H1 (cell line): ENCODE results near the gene CCDC88A. TPM values are rescaled to one million over a fixed set of nuclear protein-coding genes. Genes with fewer than 3 reads are reported as not detected.

ENCODE experiments used
- CTCF ChIA-PET: fragments of 300-600 bp; sonication (Branson Sonifier 250); formaldehyde crosslinking; loops from one replicate; lab custom pipeline; 2021; ENCODE audit not compliant: partially characterized antibody; lab: Charles Lee
- POLR2A ChIA-PET: fragments of 300-600 bp; sonication (Branson Sonifier 250); formaldehyde crosslinking; loops from one replicate; lab custom pipeline; 2021; ENCODE audit warnings: inconsistent platforms; ENCODE audit not compliant: partially characterized antibody; lab: Charles Lee
- DNase-seq, 2 experiments: peaks; one replicate each; pipeline versions ENCODE4 v3.0.0 to v3.0.0-alpha.2; 2010 to 2022; ENCODE audit warnings: low spot score in 2 of 2, low read depth in 1 of 2, mixed read lengths in 1 of 2
- FAIRE-seq: peaks from 2 replicates; lab custom pipeline; 2011; peaks lifted over from hg19 to GRCh38; lab: Jason Lieb, UNC
- H2AFZ ChIP-seq: 2 replicates; pipeline ENCODE4 v1.8.1; 2012; ENCODE audit warnings: low read length, inconsistent platforms
- H2AK5ac ChIP-seq: 2 replicates; pipeline ENCODE4 v1.6.1; 2013; ENCODE audit warnings: low read depth, low read length
- H2BK120ac ChIP-seq: replicated peaks from 2 replicates; pipeline ENCODE3; 2013; ENCODE audit warnings: low read depth, low read length, inconsistent platforms
- H2BK12ac ChIP-seq: 2 replicates; pipeline ENCODE4 v1.6.1; 2013; ENCODE audit warnings: low read depth, low read length
- H2BK15ac ChIP-seq: 2 replicates; pipeline ENCODE4 v1.6.1; 2013; ENCODE audit warnings: low read length
- H2BK20ac ChIP-seq: 2 replicates; pipeline ENCODE4 v1.6.1; 2013; ENCODE audit warnings: low read length
- H2BK5ac ChIP-seq: 2 replicates; pipeline ENCODE4 v1.6.1; 2013; ENCODE audit warnings: low read depth, low read length
- H3K14ac ChIP-seq: 2 replicates; pipeline ENCODE4 v1.6.1; 2013; ENCODE audit warnings: inconsistent platforms; ENCODE audit not compliant: insufficient read length
- H3K18ac ChIP-seq: 2 replicates; pipeline ENCODE4 v1.6.1; 2013; ENCODE audit warnings: low read length; ENCODE audit errors: extremely low read depth
- H3K23ac ChIP-seq: 2 replicates; pipeline ENCODE4 v1.6.1; 2013; ENCODE audit warnings: inconsistent platforms; ENCODE audit not compliant: insufficient read length
- H3K23me2 ChIP-seq: 2 replicates; pipeline ENCODE4 v1.6.1; 2013; ENCODE audit warnings: low read depth, low read length
- H3K27ac ChIP-seq: 2 replicates; pipeline ENCODE4 v1.6.1; 2011; ENCODE audit warnings: low read depth, low read length, inconsistent platforms
- H3K27me3 ChIP-seq, 4 experiments: replicated peaks in 1 of 4; 1 replicate in 1 of 4; 2 replicates in 3 of 4; pipeline versions ENCODE4 v1.6.1 to v1.8.1; 2011 to 2013; ENCODE audit warnings: low read length in 3 of 4, mild to moderate bottlenecking in 3 of 4, inconsistent platforms in 2 of 4, mixed read lengths in 2 of 4, moderate library complexity in 1 of 4; ENCODE audit not compliant: control insufficient read depth in 3 of 4, insufficient read depth in 3 of 4; ENCODE audit errors: extremely low read depth in 1 of 4
- H3K36me3 ChIP-seq, 4 experiments: 2 replicates each; pipeline versions ENCODE4 v1.6.1 to v1.8.1; 2011 to 2013; ENCODE audit warnings: mild to moderate bottlenecking in 4 of 4, low read length in 3 of 4, moderate library complexity in 2 of 4, control low read depth in 1 of 4, inconsistent platforms in 1 of 4; ENCODE audit not compliant: insufficient read depth in 4 of 4, control insufficient read depth in 2 of 4
- H3K4ac ChIP-seq: replicated peaks from 2 replicates; pipeline ENCODE3; 2013; ENCODE audit warnings: low read length, low read depth, mixed read lengths, inconsistent platforms; ENCODE audit not compliant: insufficient read length
- H3K4me1 ChIP-seq, 4 experiments: replicated peaks in 1 of 4; 1 replicate in 1 of 4; 2 replicates in 3 of 4; pipeline versions ENCODE4 v1.6.1 to v1.8.1; 2011 to 2013; ENCODE audit warnings: low read length in 3 of 4, inconsistent platforms in 2 of 4, mixed read lengths in 1 of 4; ENCODE audit not compliant: insufficient read depth in 4 of 4, control insufficient read depth in 3 of 4
- H3K4me2 ChIP-seq, 2 experiments: 2 replicates each; pipeline versions ENCODE4 v1.6.1 to v1.8.1; 2011 to 2013; ENCODE audit warnings: low read depth in 2 of 2, low read length in 2 of 2, control low read depth in 1 of 2, inconsistent platforms in 1 of 2, mild to moderate bottlenecking in 1 of 2; ENCODE audit not compliant: insufficient read depth in 1 of 2
- H3K4me3 ChIP-seq, 4 experiments: fragments of 200-600, 300-600 bp in 1 of 4; sonication (generic), shearing (Covaris generic), sonication (Bioruptor Twin) in 1 of 4; 2 replicates each; pipeline versions ENCODE4 v1.5.1 to v1.8.1; 2011 to 2016; ENCODE audit warnings: low read length in 4 of 4, low read depth in 3 of 4, control low read depth in 2 of 4, inconsistent platforms in 2 of 4, mild to moderate bottlenecking in 2 of 4, mixed read lengths in 1 of 4, moderate library complexity in 1 of 4; ENCODE audit not compliant: insufficient read depth in 2 of 4; ENCODE audit errors: extremely low read depth in 1 of 4
- H3K56ac ChIP-seq: replicated peaks from 2 replicates; pipeline ENCODE3; 2013; ENCODE audit warnings: low read depth, mild to moderate bottlenecking, mixed read lengths, low read length, inconsistent platforms; ENCODE audit not compliant: insufficient read length
- H3K79me1 ChIP-seq: 2 replicates; pipeline ENCODE4 v1.6.1; 2013; ENCODE audit warnings: low read depth, low read length, control low read depth
- H3K79me2 ChIP-seq, 2 experiments: 2 replicates each; pipeline versions ENCODE4 v1.6.1 to v1.8.1; 2012 to 2013; ENCODE audit warnings: low read length in 2 of 2, mild to moderate bottlenecking in 2 of 2, inconsistent platforms in 1 of 2; ENCODE audit not compliant: insufficient read depth in 2 of 2, control insufficient read depth in 1 of 2
- H3K9ac ChIP-seq, 4 experiments: replicated peaks in 1 of 4; 1 replicate in 1 of 4; 2 replicates in 3 of 4; pipeline versions ENCODE4 v1.6.1 to v1.8.1; 2011 to 2013; ENCODE audit warnings: low read depth in 3 of 4, low read length in 3 of 4, control low read depth in 2 of 4, mild to moderate bottlenecking in 2 of 4, moderate library complexity in 2 of 4, inconsistent platforms in 1 of 4; ENCODE audit errors: extremely low read depth in 1 of 4
- H3K9me3 ChIP-seq, 2 experiments: 2 replicates each; pipeline versions ENCODE4 v1.6.1 to v1.8.1; 2012 to 2013; ENCODE audit warnings: mild to moderate bottlenecking in 2 of 2, moderate library complexity in 2 of 2, control low read depth in 1 of 2, inconsistent platforms in 1 of 2, low read depth in 1 of 2, low read length in 1 of 2, mixed read lengths in 1 of 2; ENCODE audit not compliant: insufficient read depth in 2 of 2
- H4K20me1 ChIP-seq, 2 experiments: replicated peaks in 1 of 2; 2 replicates each; pipeline versions ENCODE3 to v1.8.1; 2011 to 2013; ENCODE audit warnings: inconsistent platforms in 2 of 2, low read length in 2 of 2, mild to moderate bottlenecking in 1 of 2; ENCODE audit not compliant: insufficient read depth in 2 of 2, control insufficient read depth in 1 of 2
- H4K5ac ChIP-seq: 2 replicates; pipeline ENCODE4 v1.6.1; 2013; ENCODE audit warnings: low read length, low read depth, mixed read lengths, inconsistent platforms; ENCODE audit not compliant: insufficient read length
- H4K8ac ChIP-seq: 2 replicates; pipeline ENCODE4 v1.8.0; 2013; ENCODE audit warnings: mild to moderate bottlenecking, moderate library complexity, low read length, inconsistent platforms; ENCODE audit not compliant: insufficient read depth; ENCODE audit errors: extremely low read depth
- H4K91ac ChIP-seq: replicated peaks from 2 replicates; pipeline ENCODE3; 2013; ENCODE audit warnings: low read length, mixed read lengths, inconsistent platforms; ENCODE audit not compliant: insufficient read length
- EGR1 ChIP-seq: IDR thresholded peaks from 2 replicates; pipeline ENCODE4 v1.6.1; 2011; ENCODE audit warnings: low read depth, low read length, borderline replicate concordance
- KDM4A ChIP-seq: IDR thresholded peaks from one replicate; pipeline ENCODE4 v1.7.1; 2012; ENCODE audit warnings: low read depth, mild to moderate bottlenecking, moderate library complexity, low read length, inconsistent platforms; ENCODE audit not compliant: severe bottlenecking
- RNF2 ChIP-seq: fragments of 200-900, 300-1000 bp; sonication (generic); IDR thresholded peaks from 2 replicates; pipeline ENCODE4 v1.7.1; 2016; ENCODE audit warnings: borderline replicate concordance, low read depth, mild to moderate bottlenecking, antibody characterized with exemption, low read length; ENCODE audit not compliant: poor library complexity, severe bottlenecking; ENCODE audit errors: missing control alignments
- WGBS, 2 experiments: shearing (Covaris generic) in 1 of 2; methylation state at CpG; one replicate each; pipeline versions ENCODE4 v1.1.6 to v1.1.7; 2013 to 2015; ENCODE audit warnings: low lambda C conversion rate in 2 of 2, mixed read lengths in 2 of 2, inconsistent platforms in 1 of 2, low coverage in 1 of 2, missing lambda C conversion rate in 1 of 2; ENCODE audit not compliant: insufficient replicate concordance in 2 of 2, insufficient coverage in 1 of 2, insufficient read length in 1 of 2; ENCODE audit errors: extremely low coverage in 1 of 2, missing lambda C conversion rate in 1 of 2; 5-methylcytosine and 5-hydroxymethylcytosine counted together
- polyA plus RNA-seq, 7 experiments: library from polyadenylated mRNA; depleted of rRNA in 3 of 7; stranded (reverse) in 5 of 7; unstranded in 2 of 7; fragments of >200 nt in 5 of 7; fragments of 200-250 nt in 2 of 7; gene quantifications; 1 replicate in 5 of 7; 2 replicates in 1 of 7; 4 replicates in 1 of 7; pipeline versions ENCODE4 v1.2.1 to v1.2.3, GENCODE V29; 2011 to 2013; ENCODE audit warnings: missing spikeins in 2 of 7, mixed read lengths in 2 of 7
- total RNA-seq: library from RNA; stranded (reverse); fragmentation: NEBNext Ultra II Directional; extraction: Animal tissue kit (Norgen Biotek cat#: 25700); gene quantifications from 2 replicates; pipeline ENCODE4 v1.2.1, GENCODE V29; 2021

The CCDC88A gene
- total and polyA plus RNA-seq, 2 of the 8 experiments (the other 6 are each of a cell fraction or from before 2014, with no cell fraction given) = 27.0 to 98.0 TPM

- ChIA-PET POLR2A (no interaction called here), CTCF (interaction anchor here (1.4 kb wide), 1 partner anchor 59 kb away, joined by 4 read pairs; no protein-coding TSS in a partner anchor)
- Histone ChIP-seq H3K9me3 (no peaks in the 10 kb centered on the region), H3K79me2 (peaks cover 0 to 3% of the 10 kb centered on the region in 2 experiments; a peak in 1 of 4 replicates), H3K14ac (no peak overlapping the region), H3K27ac (no peak overlapping the region), H3K4ac (no peak overlapping the region), H3K18ac (no peak overlapping the region), H3K27me3 (no peaks in the 10 kb centered on the region), H4K20me1 (no peaks in the 10 kb centered on the region), H2BK5ac (no peak overlapping the region), H2BK12ac (no peak overlapping the region), H3K36me3 (no peaks in the 10 kb centered on the region; a peak in 1 of 8 replicates), H3K56ac (no peak overlapping the region), H2AK5ac (no peak overlapping the region), H3K4me3 (peak overlapping the region in 2 of 4 experiments; percentile 41 to 70; a peak in 4 of 8 replicates), H3K23ac (no peak overlapping the region), H3K9ac (no peak overlapping the region), H4K91ac (no peak overlapping the region), H2BK120ac (no peak overlapping the region), H4K8ac (no peak overlapping the region), H2BK15ac (no peak overlapping the region), H3K4me2 (peak overlapping the region in 1 of 2 experiments; percentile 61; a peak in 2 of 4 replicates), H2BK20ac (no peak overlapping the region), H3K79me1 (no peaks in the 10 kb centered on the region), H4K5ac (no peak overlapping the region), H3K23me2 (peaks cover 2% of the 10 kb centered on the region; the same call in 1 of the 2 replicates), H3K4me1 (peaks cover 3 to 18% (median 9%) of the 10 kb centered on the region in 4 experiments; a peak in 5 of 7 replicates), H2AFZ (no peak overlapping the region)
- DNase-seq (no peak), FAIRE-seq (no peak)
- WGBS, 2 experiments = 94% methylated on average over 12 of the region's 12 CpGs; no CpG with 5 or more reads in 1 of the 2 experiments
- TF ChIP-seq RNF2 = no peak
- no peak for TF ChIP-seq EGR1
- no peak for TF ChIP-seq KDM4A
Measured at GRCh38 chr2:55283083-55283482, 136.6 kb downstream of the CCDC88A start.
